ENCODE results near the gene GTF2IRD1.
A peak's percentile ranks its signal among the peaks of the same experiment; 100 is the strongest.
"Not testable (repeated sequence)": the region's sequence is repeated elsewhere in the genome, so short reads cannot be mapped to it uniquely, and the experiment has no call there.

GTF2IRD1 gene

GRCh38 chr7:74430409-74430808, 23.3 kb upstream of the GTF2IRD1 start:
- not testable (repeated sequence) for DNase-seq

- no peak for DNase-seq
Measured at GRCh38 chr7:74430961-74431466, 22.7 kb upstream of the GTF2IRD1 start.

- DNase-seq = not testable (repeated sequence)
Measured at GRCh38 chr7:74437291-74437571, 16.5 kb upstream of the GTF2IRD1 start.

GRCh38 chr7:74438327-74438726, 15.4 kb upstream of the GTF2IRD1 start:
- DNase-seq = no peak

GRCh38 chr7:74439541-74439940, 14.2 kb upstream of the GTF2IRD1 start:
- no peak for DNase-seq

GRCh38 chr7:74440143-74440542, 13.6 kb upstream of the GTF2IRD1 start:
- not testable (repeated sequence) for DNase-seq

- DNase-seq = no peak
Measured at GRCh38 chr7:74441801-74442200, 11.9 kb upstream of the GTF2IRD1 start.

GRCh38 chr7:74443543-74444247, 10.0 kb upstream of the GTF2IRD1 start:
- DNase-seq = no peak

GRCh38 chr7:74449144-74449543, 4.6 kb upstream of the GTF2IRD1 start:
- DNase-seq = no peak

- DNase-seq = peak; percentile 53
Measured at GRCh38 chr7:74449809-74450397, 3.8 kb upstream of the GTF2IRD1 start.

- peak; percentile 28 for DNase-seq
Measured at GRCh38 chr7:74452748-74453321, 871 bp upstream of the GTF2IRD1 start.

GRCh38 chr7:74454021-74454924, 567 bp downstream of the GTF2IRD1 start:
- DNase-seq = peak; percentile 21

- no peak for DNase-seq
Measured at GRCh38 chr7:74454925-74455288, 1.2 kb downstream of the GTF2IRD1 start.

- no peak for DNase-seq
Measured at GRCh38 chr7:74455291-74455804, 1.6 kb downstream of the GTF2IRD1 start.

GRCh38 chr7:74455928-74456327, 2.2 kb downstream of the GTF2IRD1 start:
- no peak for DNase-seq

- no peak for DNase-seq
Measured at GRCh38 chr7:74457007-74457406, 3.3 kb downstream of the GTF2IRD1 start.

GRCh38 chr7:74461970-74462706, 8.4 kb downstream of the GTF2IRD1 start:
- DNase-seq = no peak

- no peak for DNase-seq
Measured at GRCh38 chr7:74462707-74463100, 9.0 kb downstream of the GTF2IRD1 start.

- DNase-seq = no peak
Measured at GRCh38 chr7:74464931-74465886, 11.5 kb downstream of the GTF2IRD1 start.

GRCh38 chr7:74466196-74466813, 12.6 kb downstream of the GTF2IRD1 start:
- DNase-seq = no peak

- no peak for DNase-seq
Measured at GRCh38 chr7:74467876-74468275, 14.2 kb downstream of the GTF2IRD1 start.
